Cardiac septum (tissue), 1 donor: ENCODE results near the gene HID1. TPM values are rescaled to one million over a fixed set of nuclear protein-coding genes. Genes with fewer than 3 reads are reported as not detected.
"Not testable (repeated sequence)": the region's sequence is repeated elsewhere in the genome, so short reads cannot be mapped to it uniquely, and the experiment has no call there.

Source experiments
- DNase-seq: peaks from one replicate; pipeline ENCODE4 v3.0.0-alpha.2; 2020; ENCODE audit warnings: low spot score
- intact Hi-C: fragments of 100-400 bp; cut with DNase I; formaldehyde crosslinking; loops from one replicate; pipeline ENCODE4 v1.14.0; 2022
- long read RNA-seq: library from polyadenylated mRNA; unstranded; transcript quantifications from one replicate; pipeline ENCODE4 v2.0.0, GENCODE V29; 2021
- total RNA-seq: library from RNA; stranded (reverse); fragmentation: NEBNext Ultra II Directional; extraction: Animal tissue kit (Norgen Biotek cat#: 25700); gene quantifications from one replicate; pipeline ENCODE4 v1.2.1, GENCODE V29; 2021
- donor health status: DM: no; HTN: no; CAD: no.

The HID1 gene
- 9.0 TPM for total RNA-seq
- long read RNA-seq, partial matches to known transcripts: 8 of 14 reads
- long read RNA-seq, other reads (novel, unspliced or antisense): 4 of 14 reads

DNA sequence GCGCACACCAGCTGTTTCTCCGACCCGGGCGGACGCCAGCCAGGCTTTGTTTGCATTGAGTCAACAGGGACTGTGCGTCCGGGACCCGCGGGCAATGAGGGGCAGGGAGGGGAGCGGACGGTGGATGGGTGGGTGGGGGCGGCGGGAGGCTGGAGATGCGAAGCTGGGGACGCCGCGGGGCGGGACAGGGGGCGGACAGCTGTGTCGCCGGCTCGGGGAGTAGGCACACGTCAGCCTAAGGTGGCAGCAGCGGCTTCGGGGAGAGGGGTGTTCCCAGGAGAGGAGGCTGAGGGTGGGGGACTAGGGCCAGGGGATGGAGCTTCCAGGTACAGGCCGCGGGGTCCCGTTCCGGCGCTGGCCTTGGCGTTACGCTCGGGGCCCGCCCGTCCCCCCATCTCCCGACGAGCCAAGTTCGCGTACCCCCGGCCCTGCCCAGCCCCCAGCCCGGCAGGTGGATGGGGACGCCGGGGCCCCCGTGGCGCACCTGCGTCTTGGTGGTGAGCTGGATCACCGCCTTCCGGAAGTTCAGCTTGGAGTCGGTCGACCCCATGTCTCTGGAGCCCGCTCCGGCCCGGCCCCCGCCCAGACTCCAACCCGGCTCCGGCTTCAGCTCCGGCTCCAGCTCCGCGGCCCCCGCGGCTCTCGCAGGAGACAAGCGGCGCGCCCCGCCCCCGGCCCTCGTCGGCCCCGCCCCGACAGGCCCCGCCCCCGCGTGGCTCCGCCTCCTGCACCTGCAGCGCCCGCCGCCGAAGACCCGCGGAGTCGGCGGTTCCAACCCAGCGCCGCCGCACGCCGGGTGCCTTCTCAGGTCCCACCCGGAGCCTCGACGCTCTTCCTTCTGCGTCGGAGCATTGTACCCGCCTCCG, at the start of gene HID1:
HID1 (minus strand) TSS at position 653 of the 866 bp plus-strand sequence; CDS start at position 550, 103 bp downstream.
- DNase-seq: peak; percentile 83
- intact Hi-C loops: no loop called here

GRCh38 chr17:75020331-75021110, 48.0 kb upstream of the HID1 start:
- intact Hi-C loops: no loop called here

DNA sequence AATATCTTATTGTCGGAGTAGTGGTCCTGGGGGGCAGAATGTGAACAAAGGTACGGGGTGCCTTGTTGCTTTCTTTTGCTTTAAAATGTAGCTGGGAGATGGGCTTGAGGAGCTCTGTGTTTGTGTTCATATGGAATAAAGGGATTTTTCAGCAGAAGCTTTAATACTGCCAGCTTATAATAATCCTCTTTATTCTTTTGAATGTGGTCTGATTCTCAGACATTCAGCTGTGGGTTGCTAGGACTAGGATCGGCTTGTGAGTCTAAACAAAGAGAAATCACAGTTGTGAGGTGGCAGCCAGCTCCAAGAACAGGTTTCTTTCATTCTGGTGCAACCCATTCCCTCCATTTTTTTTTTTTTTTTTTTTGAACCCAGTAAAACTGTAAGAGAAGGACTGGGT, 47.2 kb upstream of the HID1 start:
- no peak for DNase-seq
- intact Hi-C loops: no loop called here

More at GRCh38 chr17:75020331-75021110, 48.0 kb upstream of the HID1 start:
- no peak for DNase-seq

DNA sequence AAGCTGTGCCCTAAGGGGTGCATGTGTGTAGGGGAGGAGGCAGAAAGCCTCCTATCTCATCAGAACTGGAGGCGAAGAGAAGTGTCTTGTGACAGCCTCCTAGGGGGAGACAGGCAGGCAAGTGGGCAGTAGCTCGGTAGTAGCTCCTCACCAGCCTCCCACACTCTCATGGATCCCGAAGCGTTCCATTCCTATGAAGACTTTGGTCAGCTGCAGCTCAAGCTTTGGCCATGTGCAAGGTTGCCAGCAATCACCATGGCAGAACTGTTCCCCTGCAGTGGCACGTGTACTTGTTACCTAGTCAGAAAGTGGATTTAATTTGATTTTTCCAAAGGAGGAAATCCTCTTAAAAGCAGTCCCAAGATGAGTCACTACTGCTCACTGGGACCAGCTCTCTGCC, 46.6 kb upstream of the HID1 start:
- no peak for DNase-seq
- intact Hi-C loops: no loop called here

DNA sequence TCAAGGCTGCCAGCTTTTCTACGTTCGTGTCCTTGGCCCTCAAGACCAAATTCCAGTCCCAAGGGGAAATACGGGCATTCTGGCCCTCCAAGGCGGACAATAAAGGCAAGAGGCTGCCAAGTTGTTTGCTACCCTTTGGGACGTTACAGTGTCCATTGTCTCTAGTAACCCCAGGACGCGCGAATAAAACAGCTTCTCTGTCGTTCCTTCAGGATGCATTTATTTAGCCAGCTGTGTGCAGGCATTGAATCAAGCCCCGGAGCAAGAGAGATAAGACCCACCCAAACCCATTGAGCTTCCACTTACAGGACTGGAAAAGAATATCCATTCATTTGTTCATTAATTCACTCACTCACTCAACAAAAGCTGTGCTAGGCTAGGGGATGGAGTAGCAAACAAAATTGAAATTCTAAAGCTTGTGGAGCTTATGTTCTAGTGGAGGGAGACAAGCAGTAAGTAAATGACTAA, 40.6 kb upstream of the HID1 start:
- DNase-seq: no peak
- intact Hi-C loops: loop anchor here (2.0 kb wide), 1 partner anchor 20 kb away; no protein-coding TSS in a partner anchor

- intact Hi-C loops: loop anchor here (2.0 kb wide), 1 partner anchor 20 kb away; no protein-coding TSS in a partner anchor
- peak; percentile 91 for DNase-seq
Measured at GRCh38 chr17:75012346-75013091, 40.0 kb upstream of the HID1 start, which contains the start of gene MRPL58. Gene MRPL58 (plus strand): TSS chr17:75012670. CDS start chr17:75012687, 17 bp downstream.

DNA sequence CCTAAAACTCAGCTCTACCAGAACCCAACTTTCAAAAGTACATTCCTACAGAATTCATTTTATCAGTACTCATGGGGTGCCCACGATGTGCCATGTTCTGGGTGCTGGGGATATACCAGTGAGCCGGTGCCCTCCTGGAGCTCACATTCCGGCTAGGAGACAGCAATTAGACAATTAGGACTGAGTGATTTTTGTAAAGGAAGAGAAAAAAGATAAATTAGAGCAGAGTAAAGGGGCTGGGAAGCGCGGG, 39.5 kb upstream of the HID1 start:
- no peak for DNase-seq
- intact Hi-C loops: loop anchor here (2.0 kb wide), 1 partner anchor 21 kb away; no protein-coding TSS in a partner anchor

GRCh38 chr17:75011401-75012095, 39.0 kb upstream of the HID1 start:
- no peak for DNase-seq
- intact Hi-C loops: loop anchor here (2.0 kb wide), 1 partner anchor 21 kb away; no protein-coding TSS in a partner anchor

DNA sequence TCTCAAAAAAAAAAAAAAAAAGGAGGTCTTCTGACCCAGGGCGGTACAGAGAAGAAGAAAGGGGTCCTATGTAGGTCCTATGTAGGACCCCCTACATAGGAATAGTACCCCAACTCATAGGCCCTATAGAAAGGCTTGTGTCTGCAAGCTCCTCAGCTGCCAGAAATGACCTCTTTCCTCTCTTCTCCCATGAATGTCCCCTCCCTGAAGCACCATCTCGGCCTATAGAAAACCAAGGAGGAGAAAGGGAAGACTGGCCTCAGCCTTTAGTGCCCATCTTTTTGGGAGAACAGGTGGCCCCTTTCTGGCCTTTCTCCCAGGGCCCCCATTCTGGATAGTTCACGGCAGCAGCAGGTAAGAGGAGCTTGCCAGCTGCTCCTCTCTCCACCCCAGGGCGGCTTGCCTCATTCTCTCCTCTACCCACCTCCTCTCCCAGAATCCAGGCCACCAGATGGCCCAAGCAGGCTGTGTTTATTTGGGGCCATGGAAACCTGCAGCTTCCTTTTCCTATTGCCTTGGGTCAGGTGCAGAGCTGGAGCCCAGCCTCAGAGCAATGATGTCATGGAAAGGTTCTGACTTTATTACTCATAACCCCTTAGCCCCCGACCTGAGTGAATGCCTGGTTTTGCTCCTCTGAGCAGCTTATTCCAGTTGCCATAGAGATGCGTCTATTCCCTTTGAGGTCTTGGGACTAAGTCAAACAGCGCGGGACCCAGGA, 38.3 kb upstream of the HID1 start:
- intact Hi-C loops: no loop called here

GRCh38 chr17:75009139-75009724, 36.7 kb upstream of the HID1 start:
- intact Hi-C loops: no loop called here
- no peak for DNase-seq

More for the DNA sequence above, 38.3 kb upstream of the HID1 start:
- no peak for DNase-seq

GRCh38 chr17:75008373-75008772, 35.8 kb upstream of the HID1 start:
- no peak for DNase-seq
- intact Hi-C loops: no loop called here

GRCh38 chr17:75006653-75007052, 34.1 kb upstream of the HID1 start:
- no peak for DNase-seq
- intact Hi-C loops: no loop called here

GRCh38 chr17:75006084-75006483, 33.5 kb upstream of the HID1 start:
- intact Hi-C loops: not testable (repeated sequence)

DNA sequence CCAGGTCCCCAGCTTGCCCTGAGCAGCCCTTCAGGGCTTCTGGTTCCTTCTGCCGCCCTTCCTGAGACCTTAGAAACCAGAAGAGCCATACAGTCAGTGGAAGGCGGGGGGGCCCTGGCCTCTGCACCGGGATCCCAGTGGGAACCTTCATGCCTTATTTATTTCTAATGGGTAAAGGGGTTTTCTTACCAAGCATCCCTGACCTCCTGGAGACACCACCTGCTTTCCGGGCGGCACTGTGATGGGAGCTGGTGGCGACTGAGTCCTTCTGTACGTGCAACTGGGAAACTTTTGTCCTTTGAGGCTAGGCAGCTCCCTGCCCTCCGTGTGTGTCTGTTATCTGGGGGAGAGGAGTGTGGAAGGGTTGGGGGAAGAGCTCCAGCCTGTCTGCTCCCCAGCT, 32.7 kb upstream of the HID1 start:
- intact Hi-C loops: no loop called here
- no peak for DNase-seq

More at GRCh38 chr17:75006084-75006483, 33.5 kb upstream of the HID1 start:
- DNase-seq: not testable (repeated sequence)

- DNase-seq: no peak
- intact Hi-C loops: no loop called here
Measured at GRCh38 chr17:75004371-75004770, 31.8 kb upstream of the HID1 start.

DNA sequence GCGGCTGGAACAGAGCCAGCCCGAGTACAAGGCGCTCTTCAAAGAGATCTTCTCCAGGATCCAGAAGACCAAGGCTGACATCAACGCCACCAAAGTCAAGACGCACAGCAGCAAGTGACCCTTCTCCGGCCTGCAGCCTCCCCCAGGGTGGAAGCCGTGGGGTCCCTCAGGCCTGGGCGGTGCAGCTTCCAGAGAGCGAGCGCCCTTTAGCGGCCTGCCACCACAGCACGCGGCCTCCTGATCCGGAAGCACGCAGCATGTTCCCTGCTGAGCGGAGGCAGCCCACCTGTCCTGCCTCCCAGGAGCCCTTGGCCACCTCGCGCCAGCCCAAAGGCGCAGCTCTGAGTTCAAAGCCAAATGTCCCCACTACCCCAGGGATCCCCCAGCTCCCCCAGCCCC, 31.4 kb upstream of the HID1 start:
- DNase-seq: no peak
- intact Hi-C loops: no loop called here

DNA sequence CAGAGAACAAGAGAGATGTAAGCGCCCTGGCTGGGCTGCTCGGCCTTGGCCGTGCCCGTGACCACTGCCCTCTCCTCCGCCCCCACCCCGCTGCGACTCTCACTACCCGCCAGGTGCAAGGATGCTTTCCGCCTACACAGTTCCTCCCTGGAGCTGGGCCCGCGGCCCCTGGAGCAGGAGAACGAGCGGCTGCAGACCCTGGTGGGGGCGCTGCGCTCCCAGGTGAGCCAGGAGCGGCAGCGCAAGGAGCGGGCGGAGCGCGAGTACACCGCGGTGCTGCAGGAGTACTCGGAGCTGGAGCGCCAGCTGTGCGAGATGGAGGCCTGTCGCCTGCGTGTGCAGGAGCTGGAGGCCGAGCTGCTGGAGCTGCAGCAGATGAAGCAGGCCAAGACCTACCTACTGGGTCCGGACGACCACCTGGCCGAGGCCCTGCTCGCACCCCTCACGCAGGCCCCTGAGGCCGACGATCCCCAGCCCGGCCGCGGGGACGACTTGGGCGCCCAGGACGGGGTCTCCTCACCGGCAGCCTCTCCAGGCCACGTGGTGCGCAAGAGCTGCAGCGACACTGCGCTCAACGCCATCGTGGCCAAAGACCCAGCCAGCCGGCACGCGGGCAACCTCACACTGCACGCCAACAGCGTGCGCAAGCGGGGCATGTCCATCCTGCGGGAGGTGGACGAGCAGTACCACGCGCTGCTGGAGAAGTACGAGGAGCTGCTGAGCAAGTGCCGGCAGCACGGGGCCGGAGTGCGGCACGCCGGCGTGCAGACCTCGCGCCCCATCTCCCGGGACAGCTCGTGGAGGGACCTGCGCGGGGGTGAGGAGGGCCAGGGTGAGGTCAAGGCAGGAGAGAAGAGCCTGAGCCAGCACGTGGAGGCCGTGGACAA, 30.8 kb upstream of the HID1 start:
- no peak for DNase-seq
- intact Hi-C loops: no loop called here
